ENCODE measurements around the gene PLA2G4B.
A peak's percentile ranks its signal among the peaks of the same experiment; 100 is the strongest.

Gene PLA2G4B

GRCh38 chr15:41872166-41872747 lies 33.6 kb downstream of the PLA2G4B start:
- no peak for DNase-seq

DNA sequence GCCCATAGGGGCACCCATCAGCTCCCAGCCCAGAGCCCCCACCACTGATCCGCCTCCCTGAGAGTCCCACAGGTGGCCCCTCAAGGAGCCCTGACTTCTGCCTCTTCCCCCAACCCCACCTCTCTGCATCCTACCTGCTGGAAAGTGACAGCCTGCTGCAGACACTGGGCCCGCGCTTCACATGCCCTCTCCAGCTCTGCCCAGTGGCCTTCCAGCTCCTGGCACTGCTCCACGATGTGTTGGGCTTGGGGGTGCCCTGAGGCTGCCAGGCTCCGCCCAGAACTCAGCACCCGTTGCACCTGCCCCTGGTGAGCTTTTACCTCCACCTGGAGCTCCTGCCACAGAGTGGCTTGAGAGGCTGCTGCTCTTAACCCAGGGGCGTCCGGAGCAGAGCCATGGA lies 35.1 kb downstream of the PLA2G4B start:
- peak; percentile 48 for DNase-seq

GRCh38 chr15:41874736-41875135 lies 36.1 kb downstream of the PLA2G4B start:
- no peak for DNase-seq

- no peak for DNase-seq
These were observed 37.4 kb downstream of the PLA2G4B start for GRCh38 chr15:41876007-41876406.

DNA sequence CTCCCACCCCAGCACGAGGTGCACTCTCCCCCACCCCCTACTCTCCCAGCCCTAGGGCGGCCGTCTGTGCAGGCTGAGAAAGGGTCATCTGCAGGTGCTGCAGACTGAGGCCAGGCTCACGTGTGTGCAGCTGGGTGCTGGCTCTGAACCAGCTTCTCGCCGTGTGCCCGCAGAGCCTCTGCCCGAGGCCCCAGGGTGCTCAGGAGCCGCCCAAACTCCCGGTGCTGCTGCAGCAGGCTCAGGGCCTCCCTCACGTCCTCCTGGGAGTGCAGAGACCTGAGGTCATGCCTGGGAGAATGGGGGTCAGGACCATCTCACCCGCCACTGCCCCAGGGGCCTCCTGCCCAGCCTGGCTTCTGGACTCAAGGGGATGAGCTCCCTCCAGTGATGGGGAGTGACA lies 38.0 kb downstream of the PLA2G4B start:
- DNase-seq = no peak

DNA sequence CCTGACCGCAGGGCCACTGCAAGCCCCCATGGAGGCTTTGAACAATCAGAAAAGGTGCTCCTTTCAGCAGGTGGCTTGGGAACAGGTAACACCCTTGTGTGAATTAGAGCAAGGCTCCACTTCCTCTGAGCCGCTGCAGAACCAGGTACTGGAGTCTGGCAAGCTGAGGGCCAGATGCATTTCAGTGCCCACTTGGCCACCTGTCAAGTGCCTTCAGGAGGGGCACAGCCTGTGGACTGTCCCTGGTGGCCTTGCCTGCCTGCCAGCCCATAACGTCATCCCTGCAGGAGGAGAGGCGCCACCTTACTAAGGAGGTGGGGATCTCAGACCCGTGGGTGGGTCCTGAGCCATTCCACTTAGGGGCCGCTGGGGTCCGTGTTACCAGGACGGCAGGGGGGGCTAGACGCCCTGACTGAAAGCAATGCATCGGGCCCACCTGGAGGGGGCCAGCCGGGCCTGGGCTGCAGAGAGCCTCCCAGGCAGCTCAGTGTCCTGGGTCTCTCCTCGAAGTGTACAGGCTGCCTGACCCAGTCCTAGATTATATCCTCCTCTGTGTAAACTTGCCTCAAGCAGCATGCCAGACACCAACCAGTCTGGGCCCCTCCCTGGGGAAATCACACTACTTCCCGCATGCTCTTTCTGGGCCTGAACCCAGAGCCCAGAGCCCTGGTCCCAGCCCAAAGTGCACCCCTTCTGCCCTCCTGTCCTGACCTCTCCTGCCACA lies 39.1 kb downstream of the PLA2G4B start:
- no peak for DNase-seq

GRCh38 chr15:41878355-41878699 lies 39.7 kb downstream of the PLA2G4B start:
- no peak for DNase-seq

DNA sequence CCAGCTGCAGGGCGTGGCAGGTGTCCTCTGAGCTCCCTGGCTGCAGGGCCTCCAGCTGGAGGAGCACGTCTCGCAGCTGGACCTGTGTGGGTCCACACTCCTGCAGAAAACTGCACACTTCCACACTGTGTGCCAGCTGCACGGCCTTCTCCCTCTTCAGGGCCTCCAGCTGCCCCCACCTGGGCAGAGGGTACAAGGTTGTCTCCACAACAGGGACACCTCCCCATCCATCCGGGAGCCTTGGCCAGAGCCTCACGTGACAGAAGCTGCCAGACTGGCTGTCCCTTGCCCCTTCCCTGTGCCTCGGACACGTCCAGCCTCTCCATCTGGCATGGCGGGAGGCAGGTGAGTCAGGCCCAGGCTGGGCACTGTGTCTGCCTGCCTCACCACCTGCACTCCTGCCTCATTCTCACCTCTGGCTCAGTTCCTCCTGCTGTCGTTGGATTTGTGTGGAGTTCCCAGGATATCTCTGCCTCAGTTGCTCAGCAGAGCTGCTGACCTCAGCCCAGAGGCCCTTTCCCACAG lies 40.7 kb downstream of the PLA2G4B start:
- DNase-seq = no peak

DNA sequence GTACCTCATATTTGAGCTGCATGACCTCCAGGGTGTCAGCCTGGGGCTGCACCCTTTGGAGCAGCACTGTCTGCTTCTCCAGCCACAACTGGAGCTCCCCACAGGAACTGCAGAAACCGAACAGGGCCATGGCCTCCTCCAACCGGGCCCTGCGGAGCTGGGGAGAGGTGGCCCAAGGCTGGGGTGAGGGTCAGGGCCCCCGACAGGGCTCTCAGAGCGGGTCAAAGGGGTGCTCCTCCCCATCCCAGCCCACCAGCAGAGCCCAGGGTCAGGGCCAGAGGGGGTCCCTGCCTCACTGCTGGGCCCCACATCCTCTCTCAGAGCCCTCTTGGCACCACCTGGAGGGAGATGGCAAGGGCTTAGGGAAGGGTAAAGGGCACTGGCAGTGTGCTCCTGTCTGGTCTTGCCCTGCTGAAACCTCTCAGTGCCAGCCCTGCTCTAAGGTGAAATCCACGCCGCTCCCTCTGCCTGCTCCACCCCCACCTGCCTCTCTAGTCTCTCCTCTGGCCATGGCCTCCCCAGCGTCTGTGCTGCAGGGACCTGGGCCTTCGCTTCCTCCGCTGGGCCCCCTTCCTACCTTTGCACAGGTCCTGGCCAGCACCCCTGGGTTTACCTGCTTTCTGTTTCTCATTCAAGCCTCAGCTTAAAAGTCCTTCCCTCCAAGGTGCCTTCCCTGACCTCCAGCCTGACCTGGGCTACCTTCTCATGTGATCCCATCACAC lies 41.7 kb downstream of the PLA2G4B start:
- no peak for DNase-seq

DNA sequence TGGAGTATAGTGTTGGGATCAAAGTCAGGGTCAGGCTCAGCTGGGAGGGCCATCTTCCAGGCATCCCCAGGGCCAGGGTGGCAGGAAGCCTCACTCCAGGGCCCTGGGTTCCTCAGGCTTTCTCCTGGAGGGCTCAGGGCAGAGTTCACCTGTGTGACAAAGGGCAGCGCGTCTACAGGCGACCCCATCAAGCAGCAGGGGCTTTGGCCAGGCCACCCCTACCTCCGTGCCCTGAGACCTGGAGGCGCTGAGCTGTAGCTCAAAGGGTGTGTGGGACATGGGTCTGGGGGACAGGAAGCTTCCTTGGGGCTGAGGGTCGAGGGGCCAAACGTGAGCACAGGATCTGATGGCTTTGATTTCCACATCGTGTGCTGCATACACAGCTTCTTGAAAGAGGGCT lies 42.4 kb downstream of the PLA2G4B start:
- DNase-seq = no peak

DNA sequence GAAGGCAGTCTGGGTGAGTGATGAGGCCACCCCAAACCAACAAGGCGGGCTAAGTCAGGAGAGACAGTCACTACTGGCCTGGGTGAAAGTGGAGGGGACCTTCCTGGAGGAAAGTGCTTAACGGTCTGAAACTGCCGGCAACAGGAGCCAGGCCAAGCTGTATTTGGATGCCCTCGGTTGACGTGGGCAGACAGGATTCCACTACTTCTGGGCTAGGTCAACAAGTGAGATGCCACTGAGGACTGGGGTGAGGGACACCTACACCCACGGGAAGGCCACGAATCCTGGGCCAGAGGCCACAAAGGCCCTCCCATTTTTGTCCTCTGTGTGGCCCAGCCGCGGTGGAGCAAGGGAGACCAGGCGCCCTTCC lies 42.9 kb downstream of the PLA2G4B start:
- no peak for DNase-seq

DNA sequence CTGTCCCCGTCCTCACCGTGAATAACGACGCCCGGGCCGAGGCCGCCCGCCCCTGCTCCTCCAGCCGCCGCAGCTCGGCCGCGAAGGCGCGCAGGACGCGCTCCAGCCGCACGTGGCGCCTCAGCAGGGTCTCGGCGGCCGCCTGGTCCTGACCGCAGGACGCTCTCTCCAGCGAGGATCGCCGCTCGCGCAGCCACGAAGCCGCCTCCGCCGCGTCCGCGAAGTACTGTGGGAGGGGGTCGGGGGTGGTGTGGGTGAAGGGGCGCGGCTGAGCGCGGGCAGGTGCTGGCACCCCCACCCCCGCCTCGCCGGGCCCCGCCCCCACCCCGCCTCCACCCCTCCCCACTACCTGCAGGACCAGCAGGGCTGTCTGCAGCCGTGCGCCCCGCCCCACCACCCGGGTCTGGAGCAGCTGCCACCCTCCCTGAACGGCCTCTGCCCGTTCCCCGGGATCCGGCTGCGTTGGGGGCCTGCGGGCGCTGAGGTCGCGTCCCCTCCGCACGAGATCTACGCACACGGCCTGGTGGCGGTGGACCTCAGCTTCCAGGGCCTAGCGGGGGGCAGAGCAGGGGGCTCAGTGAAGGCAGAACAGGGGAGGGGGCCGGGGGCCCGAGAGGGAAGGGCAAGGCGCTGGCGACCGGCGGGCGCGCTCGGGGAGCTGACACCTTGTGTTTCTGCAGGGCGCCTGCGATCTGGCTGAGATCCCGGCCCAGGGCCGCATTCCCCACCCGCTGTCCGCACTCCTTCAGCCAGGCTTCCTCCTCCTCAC lies 43.5 kb downstream of the PLA2G4B start:
- DNase-seq = no peak

- DNase-seq = no peak
These were observed 44.2 kb downstream of the PLA2G4B start for GRCh38 chr15:41882689-41883483.

GRCh38 chr15:41883484-41883825 lies 44.8 kb downstream of the PLA2G4B start:
- no peak for DNase-seq

DNA sequence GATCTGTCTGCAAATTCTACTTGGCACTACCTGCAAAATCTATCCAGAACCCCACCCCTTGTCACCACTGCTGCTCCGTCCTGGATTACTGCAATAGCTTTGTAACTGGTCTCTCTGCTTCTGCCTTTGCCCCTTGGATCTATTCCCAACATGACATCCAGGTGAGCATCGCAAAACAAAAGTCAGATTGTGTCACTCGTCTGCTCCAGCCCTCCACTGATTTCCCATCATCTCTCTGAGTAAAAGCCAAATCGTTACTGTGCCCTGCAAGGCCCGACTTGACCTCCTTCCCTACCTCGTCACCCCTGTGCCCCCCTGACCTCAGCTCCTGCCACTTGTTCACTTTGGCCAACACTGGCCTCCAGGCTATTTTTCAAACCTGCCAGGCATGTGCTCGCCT lies 45.8 kb downstream of the PLA2G4B start:
- no peak for DNase-seq

- no peak for DNase-seq
These were observed 46.7 kb downstream of the PLA2G4B start for GRCh38 chr15:41885321-41885720.

GRCh38 chr15:41885841-41886240 lies 47.2 kb downstream of the PLA2G4B start:
- DNase-seq = no peak

- no peak for DNase-seq
These were observed 48.1 kb downstream of the PLA2G4B start for GRCh38 chr15:41886741-41887140.

- no peak for DNase-seq
These were observed 48.5 kb downstream of the PLA2G4B start for GRCh38 chr15:41887161-41887560.

- DNase-seq = no peak
These were observed 49.2 kb downstream of the PLA2G4B start for GRCh38 chr15:41887893-41888292.

DNA sequence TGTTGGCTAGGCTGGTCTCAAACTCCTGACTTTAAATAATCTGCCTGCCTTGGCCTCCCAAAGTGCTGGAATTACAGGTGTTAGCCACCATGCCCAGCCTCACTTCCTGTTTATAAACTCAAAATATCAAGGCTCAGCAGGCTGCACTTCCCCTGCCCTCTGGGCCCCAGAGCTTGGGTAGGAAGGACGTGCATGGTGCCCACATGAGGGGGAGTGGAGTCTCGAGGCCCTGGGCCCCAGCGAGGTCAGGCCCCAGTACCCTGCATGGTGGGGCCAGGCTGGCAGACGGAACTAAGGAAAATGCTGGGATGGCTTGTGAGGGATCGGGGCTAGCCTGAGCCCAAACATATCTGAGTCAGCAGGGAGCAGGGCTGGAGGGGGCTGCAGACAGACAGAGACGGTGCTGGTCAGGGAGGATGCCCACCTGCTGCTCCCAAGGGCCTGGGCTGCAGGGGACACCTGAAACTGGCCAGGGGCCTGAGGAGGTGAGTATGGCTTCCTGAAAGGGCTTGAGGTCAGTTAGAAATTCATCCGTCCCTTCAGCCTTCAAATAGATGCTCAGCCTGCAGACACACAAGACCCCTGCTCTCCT lies 50.1 kb downstream of the PLA2G4B start:
- no peak for DNase-seq

DNA sequence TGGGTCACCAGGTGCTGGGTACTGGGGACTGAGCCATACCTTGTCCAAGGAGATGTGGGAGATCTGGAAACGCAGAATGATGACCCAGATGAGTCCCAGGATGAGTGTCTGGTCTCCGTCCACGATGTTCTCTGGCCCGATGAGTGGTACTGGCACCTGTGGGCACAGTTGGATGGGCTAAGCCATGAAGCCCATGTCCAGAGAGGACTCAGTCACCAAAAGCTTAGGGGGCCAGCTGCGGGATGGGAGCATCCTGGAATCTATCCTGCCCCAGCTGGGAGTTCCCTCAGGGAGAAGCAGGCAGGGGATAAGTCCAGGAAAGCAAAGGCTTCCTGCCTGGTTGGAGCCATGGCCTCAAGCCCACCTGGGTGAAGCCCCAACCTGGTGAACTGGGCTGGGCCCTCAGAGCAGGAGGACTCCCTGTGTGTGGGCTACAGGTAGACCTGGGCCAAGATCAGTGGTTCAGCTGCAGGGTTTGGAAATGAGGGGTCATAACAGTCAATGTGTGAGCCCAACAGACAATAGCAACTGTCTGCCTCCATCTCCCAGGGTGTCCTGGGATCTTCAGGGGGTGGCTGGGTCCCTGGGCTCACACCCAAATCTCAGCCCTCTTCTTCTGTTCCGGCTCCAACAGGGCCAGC lies 51.5 kb downstream of the PLA2G4B start:
- DNase-seq = no peak

Measured in NCI-H1105 (cell line).